HepG2 (cell line): ENCODE results near the gene SLC7A4. TPM values are rescaled to one million over a fixed set of nuclear protein-coding genes. Genes with fewer than 3 reads are reported as not detected.

Source experiments
- ATAC-seq: fragments of 200-7000 bp; cut with Tn5 transposase; 3 replicates; pipeline ENCODE4 v1.9.1; 2020; ENCODE audit warnings: mild to moderate bottlenecking, moderate library complexity
- BruUV-seq: library from RNA; stranded (reverse); fragments of 400-500 nt; replicated peaks from 2 replicates; lab custom pipeline; 2021; lab: Mats Ljungman, UMichigan
- CTCF ChIA-PET: fragments of 300-600 bp; formaldehyde crosslinking; extraction: SDS; loops from one replicate; lab custom pipeline; 2021; ENCODE audit warnings: low total read pairs, inconsistent platforms, low intra/inter-chr PET ratio; lab: Yijun Ruan, JAX
- POLR2A ChIA-PET: fragments of 350-600 bp; sonication (Branson Sonifier 250); formaldehyde crosslinking; loops from one replicate; lab custom pipeline; 2020; ENCODE audit warnings: antibody characterized with exemption, inconsistent platforms; lab: Yijun Ruan, JAX
- DNase-seq: peaks from one replicate; pipeline ENCODE4 v3.0.0-alpha.2; 2015; ENCODE audit warnings: low spot score
- FAIRE-seq: peaks from 3 replicates; lab custom pipeline; 2011; peaks lifted over from hg19 to GRCh38; lab: Jason Lieb, UNC
- H2AFZ ChIP-seq: one replicate; pipeline ENCODE4 v1.6.1; 2011; ENCODE audit warnings: low read length, inconsistent platforms
- H3K27ac ChIP-seq: fragments of 300-600 bp; 3 replicates; pipeline ENCODE4 v1.8.0; 2011; ENCODE audit warnings: mixed run types, mild to moderate bottlenecking, mixed read lengths, low read length, inconsistent platforms; ENCODE audit not compliant: insufficient read depth; ENCODE audit errors: extremely low read length
- H3K27me3 ChIP-seq, 2 experiments: fragments of 200-600 bp in 1 of 2; 2 replicates in 1 of 2; 3 replicates in 1 of 2; pipeline versions ENCODE4 v1.6.0 to v1.8.0; 2011; ENCODE audit warnings: low read length in 2 of 2, mild to moderate bottlenecking in 2 of 2, moderate library complexity in 2 of 2, inconsistent platforms in 1 of 2; ENCODE audit not compliant: insufficient read depth in 2 of 2, control insufficient read depth in 1 of 2
- H3K36me3 ChIP-seq, 2 experiments: fragments of 200-600 bp in 1 of 2; replicated peaks in 1 of 2; 2 replicates in 1 of 2; 3 replicates in 1 of 2; pipeline versions ENCODE4 v1.5.1 to v1.8.0; 2011; ENCODE audit warnings: low read length in 2 of 2, inconsistent platforms in 1 of 2; ENCODE audit not compliant: insufficient read depth in 2 of 2, control insufficient read depth in 1 of 2
- H3K4me1 ChIP-seq: 2 replicates; pipeline ENCODE4 v1.5.1; 2012; ENCODE audit warnings: low read length, inconsistent platforms; ENCODE audit not compliant: insufficient read depth
- H3K4me2 ChIP-seq: 2 replicates; pipeline ENCODE4 v1.6.0; 2011; ENCODE audit warnings: low read depth, low read length, inconsistent platforms
- H3K4me3 ChIP-seq, 3 experiments: fragments of 200-600 bp in 1 of 3; sonication (generic), shearing (Covaris generic) in 1 of 3; replicated peaks in 1 of 3; 2 replicates each; pipeline ENCODE4 v1.5.1; 2011 to 2016; ENCODE audit warnings: low read length in 3 of 3, inconsistent platforms in 2 of 3, low read depth in 2 of 3, mild to moderate bottlenecking in 2 of 3, control low read depth in 1 of 3, mixed read lengths in 1 of 3; ENCODE audit not compliant: insufficient read depth in 1 of 3
- H3K79me2 ChIP-seq: one replicate; pipeline ENCODE4 v1.6.1; 2011; ENCODE audit warnings: low read length, inconsistent platforms; ENCODE audit not compliant: insufficient read depth
- H3K9ac ChIP-seq: 2 replicates; pipeline ENCODE4 v1.6.0; 2011; ENCODE audit warnings: mild to moderate bottlenecking, low read depth, low read length, inconsistent platforms; ENCODE audit not compliant: insufficient read depth
- H3K9me3 ChIP-seq: 2 replicates; pipeline ENCODE4 v1.5.1; 2012; ENCODE audit warnings: mild to moderate bottlenecking, low read length
- H4K20me1 ChIP-seq: 2 replicates; pipeline ENCODE4 v1.6.0; 2011; ENCODE audit warnings: inconsistent platforms, mild to moderate bottlenecking, low read length, moderate library complexity; ENCODE audit not compliant: insufficient read depth
- FIP1L1 ChIP-seq: fragments of 200-400 bp; formaldehyde crosslinking; IDR thresholded peaks from 2 replicates; pipeline ENCODE4 v1.6.1; 2018; ENCODE audit warnings: low read depth, mild to moderate bottlenecking, low read length, moderate library complexity, borderline replicate concordance; ENCODE audit not compliant: insufficient read depth
- JDP2 ChIP-seq: sonication (generic); formaldehyde crosslinking; IDR thresholded peaks from 2 replicates; pipeline ENCODE4 v1.8.1; 2022; ENCODE audit warnings: missing genetic modification reagents, borderline replicate concordance
- NFIB ChIP-seq: sonication (generic); formaldehyde crosslinking; IDR thresholded peaks from 2 replicates; pipeline ENCODE4 v1.9.0; 2021; ENCODE audit warnings: missing genetic modification reagents, mild to moderate bottlenecking, borderline replicate concordance
- NFKBIZ ChIP-seq: IDR thresholded peaks from 2 replicates; pipeline ENCODE4 v1.6.1; 2018; ENCODE audit warnings: missing genetic modification reagents, missing compliant biosample characterization
- SAP130 ChIP-seq: IDR thresholded peaks from 2 replicates; pipeline ENCODE4 v1.6.1; 2016; ENCODE audit warnings: low read depth
- SNAPC2 ChIP-seq: sonication (generic); formaldehyde crosslinking; IDR thresholded peaks from 2 replicates; pipeline ENCODE4 v1.8.1; 2022; ENCODE audit warnings: mild to moderate bottlenecking, missing genetic modification reagents
- SOX13 ChIP-seq, 3 experiments: fragments of 450-650 bp in 1 of 3; sonication (generic) in 1 of 3; formaldehyde crosslinking in 1 of 3; IDR thresholded peaks in 2 of 3; conservative IDR thresholded peaks in 1 of 3; 2 replicates each; pipeline versions ENCODE4 v1.5.0 to v1.6.1; 2016 to 2020; ENCODE audit warnings: antibody characterized with exemption in 1 of 3, mild to moderate bottlenecking in 1 of 3, missing compliant biosample characterization in 1 of 3, missing genetic modification reagents in 1 of 3, moderate library complexity in 1 of 3
- TRIM24 ChIP-seq: sonication (generic); formaldehyde crosslinking; IDR thresholded peaks from 2 replicates; pipeline ENCODE4 v1.8.0; 2022; ENCODE audit warnings: mild to moderate bottlenecking, missing genetic modification reagents
- ZKSCAN5 ChIP-seq: sonication (generic); formaldehyde crosslinking; IDR thresholded peaks from 2 replicates; pipeline ENCODE4 v1.5.1; 2020; ENCODE audit warnings: mild to moderate bottlenecking, missing genetic modification reagents
- ZNF703 ChIP-seq: sonication (generic); formaldehyde crosslinking; IDR thresholded peaks from 2 replicates; pipeline ENCODE4 v1.5.1; 2020; ENCODE audit warnings: missing genetic modification reagents, mild to moderate bottlenecking, moderate library complexity, borderline replicate concordance
- ZNF879 ChIP-seq: sonication (generic); formaldehyde crosslinking; IDR thresholded peaks from 2 replicates; pipeline ENCODE4 v1.8.1; 2023; ENCODE audit warnings: missing genetic modification reagents
- WGBS: methylation state at CpG from one replicate; pipeline ENCODE4 v1.1.6; 2017; ENCODE audit warnings: low lambda C conversion rate; 5-methylcytosine and 5-hydroxymethylcytosine counted together
- in situ Hi-C: cut with HindIII; loops from 2 replicates; pipeline ENCODE4 v1.10.0; 2017; ENCODE audit warnings: low pct_unique_long_range_greater_than_20kb; ENCODE audit not compliant: extremely low pct_ligation_motif_present
- intact Hi-C: fragments of 100-400 bp; cut with micrococcal nuclease; formaldehyde crosslinking; loops from one replicate; pipeline ENCODE4 v1.10.0; 2022; ENCODE audit not compliant: unreplicated experiment
- polyA plus RNA-seq, 8 experiments: library from polyadenylated mRNA; depleted of rRNA in 3 of 8; stranded (reverse) in 7 of 8; unstranded in 1 of 8; fragments of >200 nt; fragmentation: Illumina TruSeq in 4 of 8; extraction: Trizol in 4 of 8; gene quantifications; 2 replicates each; pipeline versions ENCODE4 v1.2.1 to v1.2.3, GENCODE V29; 2011 to 2016; ENCODE audit warnings: low read depth in 4 of 8, missing spikeins in 1 of 8, mixed read lengths in 1 of 8; ENCODE audit not compliant: insufficient read depth in 1 of 8
- total RNA-seq, 5 experiments: library from RNA; depleted of rRNA; stranded (reverse); fragments of >200 nt; fragmentation: Illumina TruSeq; extraction: Trizol; gene quantifications; 2 replicates each; pipeline ENCODE4 v1.2.3, GENCODE V29; 2016; ENCODE audit warnings: low read depth in 1 of 5
- TF ChIP-seq, protein P1 (sequence below): sonication (generic); formaldehyde crosslinking; IDR thresholded peaks from 2 replicates; pipeline ENCODE4 v1.4.0; 2020; ENCODE audit warnings: missing genetic modification reagents, borderline replicate concordance
- TF ChIP-seq, protein P2 (sequence below): sonication (generic); formaldehyde crosslinking; IDR thresholded peaks from 2 replicates; pipeline ENCODE4 v1.5.1; 2020; ENCODE audit warnings: mild to moderate bottlenecking, missing genetic modification reagents, moderate library complexity
- TF ChIP-seq, protein P3 (sequence below): sonication (generic); formaldehyde crosslinking; IDR thresholded peaks from 2 replicates; pipeline ENCODE4 v1.5.0; 2020; ENCODE audit warnings: missing genetic modification reagents
- TF ChIP-seq, protein P4 (sequence below): IDR thresholded peaks from 2 replicates; pipeline ENCODE4 v1.6.1; 2012; ENCODE audit warnings: low read depth, low read length, improper control_type of control experiment

Gene SLC7A4
- total and polyA plus RNA-seq, 2 of the 13 experiments (the other 11 are each of a cell fraction or from before 2014, with no cell fraction given): not detected

DNA sequence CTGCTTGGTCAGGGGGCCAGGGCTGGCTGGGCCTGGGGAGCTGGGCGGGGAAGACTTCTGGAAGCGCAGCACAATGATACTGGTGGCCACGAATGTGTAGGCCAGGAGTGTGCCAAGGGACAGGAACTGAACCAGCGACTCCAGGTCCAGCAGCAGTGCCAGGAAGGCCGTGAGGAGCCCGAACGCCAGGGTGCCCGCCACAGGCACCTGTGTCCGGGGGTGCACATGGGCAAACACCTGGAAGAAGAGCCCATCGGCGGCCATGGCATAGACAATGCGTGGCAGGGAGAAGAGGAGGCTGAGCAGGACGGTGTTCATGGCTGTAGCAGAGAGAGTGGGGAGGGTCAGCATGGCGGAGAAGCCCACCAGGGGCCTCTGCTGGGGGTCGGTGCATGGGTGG, 2.3 kb downstream of the SLC7A4 start:
- ATAC-seq: no peak
- Histone ChIP-seq H3K36me3 (no peaks in the 10 kb centered on the region), H3K4me2 (no peak overlapping the region), H3K27me3 (peaks cover 17 to 64% of the 10 kb centered on the region in 2 experiments; a peak in 4 of 5 replicates), H4K20me1 (no peaks in the 10 kb centered on the region), H2AFZ (no peak overlapping the region), H3K4me1 (no peaks in the 10 kb centered on the region), H3K9ac (no peak overlapping the region), H3K27ac (no peak overlapping the region), H3K79me2 (no peaks in the 10 kb centered on the region), H3K9me3 (no peaks in the 10 kb centered on the region), H3K4me3 (no peak overlapping the region)
- CTCF ChIA-PET: no interaction called here
- WGBS: 26% methylated on average over 7 of the region's 15 CpGs
- intact Hi-C loops: no loop called here
- BruUV-seq: no TSS peak
- in situ Hi-C loops: no loop called here
- POLR2A ChIA-PET: no interaction called here
- FAIRE-seq: no peak
- no peak for DNase-seq
- TF ChIP-seq FIP1L1 (no peak), TRIM24 (CRISPR knock-in tag) (no peak), ZNF703 (CRISPR knock-in tag) (no peak), SNAPC2 (no peak), NFKBIZ (CRISPR knock-in tag) (no peak), NFIB (CRISPR knock-in tag) (no peak), ZNF879 (no peak), ZKSCAN5 (no peak), JDP2 (no peak), SOX13 (IDR thresholded peaks at IDR 0.05) (no peak), SOX13 (CRISPR knock-in tag; conservative IDR thresholded peaks at IDR 0.05 in 1 of 2, IDR thresholded peaks at IDR 0.05 in 1 of 2) (no peak), SAP130 (CRISPR knock-in tag) (no peak)
- TF ChIP-seq, protein P1, sequence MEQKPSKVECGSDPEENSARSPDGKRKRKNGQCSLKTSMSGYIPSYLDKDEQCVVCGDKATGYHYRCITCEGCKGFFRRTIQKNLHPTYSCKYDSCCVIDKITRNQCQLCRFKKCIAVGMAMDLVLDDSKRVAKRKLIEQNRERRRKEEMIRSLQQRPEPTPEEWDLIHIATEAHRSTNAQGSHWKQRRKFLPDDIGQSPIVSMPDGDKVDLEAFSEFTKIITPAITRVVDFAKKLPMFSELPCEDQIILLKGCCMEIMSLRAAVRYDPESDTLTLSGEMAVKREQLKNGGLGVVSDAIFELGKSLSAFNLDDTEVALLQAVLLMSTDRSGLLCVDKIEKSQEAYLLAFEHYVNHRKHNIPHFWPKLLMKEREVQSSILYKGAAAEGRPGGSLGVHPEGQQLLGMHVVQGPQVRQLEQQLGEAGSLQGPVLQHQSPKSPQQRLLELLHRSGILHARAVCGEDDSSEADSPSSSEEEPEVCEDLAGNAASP: no peak
- TF ChIP-seq, protein P2, sequence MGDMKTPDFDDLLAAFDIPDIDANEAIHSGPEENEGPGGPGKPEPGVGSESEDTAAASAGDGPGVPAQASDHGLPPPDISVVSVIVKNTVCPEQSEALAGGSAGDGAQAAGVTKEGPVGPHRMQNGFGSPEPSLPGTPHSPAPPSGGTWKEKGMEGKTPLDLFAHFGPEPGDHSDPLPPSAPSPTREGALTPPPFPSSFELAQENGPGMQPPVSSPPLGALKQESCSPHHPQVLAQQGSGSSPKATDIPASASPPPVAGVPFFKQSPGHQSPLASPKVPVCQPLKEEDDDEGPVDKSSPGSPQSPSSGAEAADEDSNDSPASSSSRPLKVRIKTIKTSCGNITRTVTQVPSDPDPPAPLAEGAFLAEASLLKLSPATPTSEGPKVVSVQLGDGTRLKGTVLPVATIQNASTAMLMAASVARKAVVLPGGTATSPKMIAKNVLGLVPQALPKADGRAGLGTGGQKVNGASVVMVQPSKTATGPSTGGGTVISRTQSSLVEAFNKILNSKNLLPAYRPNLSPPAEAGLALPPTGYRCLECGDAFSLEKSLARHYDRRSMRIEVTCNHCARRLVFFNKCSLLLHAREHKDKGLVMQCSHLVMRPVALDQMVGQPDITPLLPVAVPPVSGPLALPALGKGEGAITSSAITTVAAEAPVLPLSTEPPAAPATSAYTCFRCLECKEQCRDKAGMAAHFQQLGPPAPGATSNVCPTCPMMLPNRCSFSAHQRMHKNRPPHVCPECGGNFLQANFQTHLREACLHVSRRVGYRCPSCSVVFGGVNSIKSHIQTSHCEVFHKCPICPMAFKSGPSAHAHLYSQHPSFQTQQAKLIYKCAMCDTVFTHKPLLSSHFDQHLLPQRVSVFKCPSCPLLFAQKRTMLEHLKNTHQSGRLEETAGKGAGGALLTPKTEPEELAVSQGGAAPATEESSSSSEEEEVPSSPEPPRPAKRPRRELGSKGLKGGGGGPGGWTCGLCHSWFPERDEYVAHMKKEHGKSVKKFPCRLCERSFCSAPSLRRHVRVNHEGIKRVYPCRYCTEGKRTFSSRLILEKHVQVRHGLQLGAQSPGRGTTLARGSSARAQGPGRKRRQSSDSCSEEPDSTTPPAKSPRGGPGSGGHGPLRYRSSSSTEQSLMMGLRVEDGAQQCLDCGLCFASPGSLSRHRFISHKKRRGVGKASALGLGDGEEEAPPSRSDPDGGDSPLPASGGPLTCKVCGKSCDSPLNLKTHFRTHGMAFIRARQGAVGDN (CRISPR knock-in tag): no peak
- TF ChIP-seq, protein P3, sequence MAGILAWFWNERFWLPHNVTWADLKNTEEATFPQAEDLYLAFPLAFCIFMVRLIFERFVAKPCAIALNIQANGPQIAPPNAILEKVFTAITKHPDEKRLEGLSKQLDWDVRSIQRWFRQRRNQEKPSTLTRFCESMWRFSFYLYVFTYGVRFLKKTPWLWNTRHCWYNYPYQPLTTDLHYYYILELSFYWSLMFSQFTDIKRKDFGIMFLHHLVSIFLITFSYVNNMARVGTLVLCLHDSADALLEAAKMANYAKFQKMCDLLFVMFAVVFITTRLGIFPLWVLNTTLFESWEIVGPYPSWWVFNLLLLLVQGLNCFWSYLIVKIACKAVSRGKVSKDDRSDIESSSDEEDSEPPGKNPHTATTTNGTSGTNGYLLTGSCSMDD: no peak
- TF ChIP-seq, protein P4, sequence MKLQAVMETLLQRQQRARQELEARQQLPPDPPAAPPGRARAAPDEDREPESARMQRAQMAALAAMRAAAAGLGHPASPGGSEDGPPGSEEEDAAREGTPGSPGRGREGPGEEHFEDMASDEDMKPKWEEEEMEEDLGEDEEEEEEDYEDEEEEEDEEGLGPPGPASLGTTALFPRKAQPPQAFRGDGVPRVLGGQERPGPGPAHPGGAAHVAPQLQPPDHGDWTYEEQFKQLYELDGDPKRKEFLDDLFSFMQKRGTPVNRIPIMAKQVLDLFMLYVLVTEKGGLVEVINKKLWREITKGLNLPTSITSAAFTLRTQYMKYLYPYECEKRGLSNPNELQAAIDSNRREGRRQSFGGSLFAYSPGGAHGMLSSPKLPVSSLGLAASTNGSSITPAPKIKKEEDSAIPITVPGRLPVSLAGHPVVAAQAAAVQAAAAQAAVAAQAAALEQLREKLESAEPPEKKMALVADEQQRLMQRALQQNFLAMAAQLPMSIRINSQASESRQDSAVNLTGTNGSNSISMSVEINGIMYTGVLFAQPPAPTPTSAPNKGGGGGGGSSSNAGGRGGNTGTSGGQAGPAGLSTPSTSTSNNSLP: no peak
